ENCODE data around the gene LITAF. TPM values are rescaled to one million over a fixed set of nuclear protein-coding genes. Genes with fewer than 3 reads are reported as not detected.

Gene LITAF
- total RNA-seq, 1 donor from 2014 or later, result 179 TPM

- TF ChIP-seq, protein P1, sequence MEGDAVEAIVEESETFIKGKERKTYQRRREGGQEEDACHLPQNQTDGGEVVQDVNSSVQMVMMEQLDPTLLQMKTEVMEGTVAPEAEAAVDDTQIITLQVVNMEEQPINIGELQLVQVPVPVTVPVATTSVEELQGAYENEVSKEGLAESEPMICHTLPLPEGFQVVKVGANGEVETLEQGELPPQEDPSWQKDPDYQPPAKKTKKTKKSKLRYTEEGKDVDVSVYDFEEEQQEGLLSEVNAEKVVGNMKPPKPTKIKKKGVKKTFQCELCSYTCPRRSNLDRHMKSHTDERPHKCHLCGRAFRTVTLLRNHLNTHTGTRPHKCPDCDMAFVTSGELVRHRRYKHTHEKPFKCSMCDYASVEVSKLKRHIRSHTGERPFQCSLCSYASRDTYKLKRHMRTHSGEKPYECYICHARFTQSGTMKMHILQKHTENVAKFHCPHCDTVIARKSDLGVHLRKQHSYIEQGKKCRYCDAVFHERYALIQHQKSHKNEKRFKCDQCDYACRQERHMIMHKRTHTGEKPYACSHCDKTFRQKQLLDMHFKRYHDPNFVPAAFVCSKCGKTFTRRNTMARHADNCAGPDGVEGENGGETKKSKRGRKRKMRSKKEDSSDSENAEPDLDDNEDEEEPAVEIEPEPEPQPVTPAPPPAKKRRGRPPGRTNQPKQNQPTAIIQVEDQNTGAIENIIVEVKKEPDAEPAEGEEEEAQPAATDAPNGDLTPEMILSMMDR (IDR thresholded peaks at IDR 0.05), result no peak
- no peak overlapping the region for H3K4me3 Mint-ChIP-seq (ENCODE audit: unreplicated experiment)
- H3K36me3 Mint-ChIP-seq (ENCODE audit: unreplicated experiment), result no peaks in the 10 kb centered on the region
- H3K27me3 Mint-ChIP-seq (ENCODE audit: unreplicated experiment), result no peaks in the 10 kb centered on the region
- H3K27ac Mint-ChIP-seq (ENCODE audit: unreplicated experiment), result no peak overlapping the region
- H3K9me3 Mint-ChIP-seq (ENCODE audit: unreplicated experiment), result no peaks in the 10 kb centered on the region
- DNase-seq (ENCODE audit: extremely low spot score, unreplicated experiment), result no peak
- peaks cover 63% of the 10 kb centered on the region for H3K4me1 Mint-ChIP-seq (ENCODE audit: unreplicated experiment)
Observed at GRCh38 chr16:11634312-11634711, 47.6 kb upstream of the LITAF start.

- Mint-ChIP-seq H3K27me3 (ENCODE audit: unreplicated experiment) (no peaks in the 10 kb centered on the region), H3K4me3 (ENCODE audit: unreplicated experiment) (peak overlapping the region; percentile 32), H3K36me3 (ENCODE audit: unreplicated experiment) (no peaks in the 10 kb centered on the region), H3K27ac (ENCODE audit: unreplicated experiment) (peak overlapping the region; percentile 91), H3K9me3 (ENCODE audit: unreplicated experiment) (no peaks in the 10 kb centered on the region), H3K4me1 (ENCODE audit: unreplicated experiment) (peaks cover 65% of the 10 kb centered on the region)
- TF ChIP-seq, protein P1 (IDR thresholded peaks at IDR 0.05), result no peak
- DNase-seq (ENCODE audit: extremely low spot score, unreplicated experiment), result no peak
Observed at GRCh38 chr16:11633113-11633512, 46.4 kb upstream of the LITAF start.

DNA sequence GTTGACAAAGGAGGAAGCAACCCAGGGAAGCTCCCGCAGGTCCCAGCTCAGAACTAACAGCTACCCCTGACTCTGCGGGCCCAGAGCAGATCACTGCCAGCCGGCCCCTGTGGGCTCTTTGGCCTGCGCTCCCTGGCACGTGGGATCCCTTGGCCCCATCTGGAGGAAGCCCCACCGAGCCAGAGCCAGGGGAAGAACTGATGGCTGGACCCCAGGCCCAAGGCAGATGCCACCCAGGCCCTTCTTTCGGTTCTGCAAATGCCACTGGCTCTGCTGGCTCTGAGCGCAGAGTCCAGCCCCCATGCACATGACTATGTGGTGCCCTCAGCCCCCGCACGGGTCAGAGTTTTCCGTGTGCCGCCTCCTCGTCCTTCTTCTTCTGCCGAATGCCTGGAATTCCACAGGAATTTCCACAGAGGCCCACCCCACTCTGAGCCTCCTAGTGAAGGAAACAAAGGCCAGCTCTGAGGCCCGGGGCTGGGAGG, 45.8 kb upstream of the LITAF start:
- H3K4me1 Mint-ChIP-seq (ENCODE audit: unreplicated experiment), result peaks cover 70% of the 10 kb centered on the region
- TF ChIP-seq, protein P1 (IDR thresholded peaks at IDR 0.05), result no peak
- H3K4me3 Mint-ChIP-seq (ENCODE audit: unreplicated experiment), result peak overlapping the region; percentile 32
- H3K27ac Mint-ChIP-seq (ENCODE audit: unreplicated experiment), result peak overlapping the region; percentile 91
- H3K9me3 Mint-ChIP-seq (ENCODE audit: unreplicated experiment), result no peaks in the 10 kb centered on the region
- no peaks in the 10 kb centered on the region for H3K27me3 Mint-ChIP-seq (ENCODE audit: unreplicated experiment)
- no peaks in the 10 kb centered on the region for H3K36me3 Mint-ChIP-seq (ENCODE audit: unreplicated experiment)
- DNase-seq (ENCODE audit: extremely low spot score, unreplicated experiment), result peak; percentile 94

- H3K4me3 Mint-ChIP-seq (ENCODE audit: unreplicated experiment), result no peak overlapping the region
- no peaks in the 10 kb centered on the region for H3K27me3 Mint-ChIP-seq (ENCODE audit: unreplicated experiment)
- H3K9me3 Mint-ChIP-seq (ENCODE audit: unreplicated experiment), result no peaks in the 10 kb centered on the region
- DNase-seq (ENCODE audit: extremely low spot score, unreplicated experiment), result no peak
- no peaks in the 10 kb centered on the region for H3K36me3 Mint-ChIP-seq (ENCODE audit: unreplicated experiment)
- TF ChIP-seq, protein P1 (IDR thresholded peaks at IDR 0.05), result no peak
- peaks cover 70% of the 10 kb centered on the region for H3K4me1 Mint-ChIP-seq (ENCODE audit: unreplicated experiment)
- peak overlapping the region; percentile 91 for H3K27ac Mint-ChIP-seq (ENCODE audit: unreplicated experiment)
Observed at GRCh38 chr16:11631214-11631613, 44.5 kb upstream of the LITAF start.

GRCh38 chr16:11630768-11631056, 44.0 kb upstream of the LITAF start:
- no peak overlapping the region for H3K4me3 Mint-ChIP-seq (ENCODE audit: unreplicated experiment)
- H3K27ac Mint-ChIP-seq (ENCODE audit: unreplicated experiment), result peak overlapping the region; percentile 18
- no peaks in the 10 kb centered on the region for H3K36me3 Mint-ChIP-seq (ENCODE audit: unreplicated experiment)
- no peaks in the 10 kb centered on the region for H3K27me3 Mint-ChIP-seq (ENCODE audit: unreplicated experiment)
- H3K4me1 Mint-ChIP-seq (ENCODE audit: unreplicated experiment), result peaks cover 73% of the 10 kb centered on the region
- no peak for DNase-seq (ENCODE audit: extremely low spot score, unreplicated experiment)
- TF ChIP-seq, protein P1 (IDR thresholded peaks at IDR 0.05), result no peak
- no peaks in the 10 kb centered on the region for H3K9me3 Mint-ChIP-seq (ENCODE audit: unreplicated experiment)

Data from osteocyte (in vitro differentiated cells).